GM04503 (cell line): ENCODE measurements around the gene EPHA4.

Experiments
- DNase-seq: peaks from one replicate; pipeline ENCODE4 v3.0.0-alpha.2; 2012; ENCODE audit warnings: low read depth

EPHA4 gene

DNA sequence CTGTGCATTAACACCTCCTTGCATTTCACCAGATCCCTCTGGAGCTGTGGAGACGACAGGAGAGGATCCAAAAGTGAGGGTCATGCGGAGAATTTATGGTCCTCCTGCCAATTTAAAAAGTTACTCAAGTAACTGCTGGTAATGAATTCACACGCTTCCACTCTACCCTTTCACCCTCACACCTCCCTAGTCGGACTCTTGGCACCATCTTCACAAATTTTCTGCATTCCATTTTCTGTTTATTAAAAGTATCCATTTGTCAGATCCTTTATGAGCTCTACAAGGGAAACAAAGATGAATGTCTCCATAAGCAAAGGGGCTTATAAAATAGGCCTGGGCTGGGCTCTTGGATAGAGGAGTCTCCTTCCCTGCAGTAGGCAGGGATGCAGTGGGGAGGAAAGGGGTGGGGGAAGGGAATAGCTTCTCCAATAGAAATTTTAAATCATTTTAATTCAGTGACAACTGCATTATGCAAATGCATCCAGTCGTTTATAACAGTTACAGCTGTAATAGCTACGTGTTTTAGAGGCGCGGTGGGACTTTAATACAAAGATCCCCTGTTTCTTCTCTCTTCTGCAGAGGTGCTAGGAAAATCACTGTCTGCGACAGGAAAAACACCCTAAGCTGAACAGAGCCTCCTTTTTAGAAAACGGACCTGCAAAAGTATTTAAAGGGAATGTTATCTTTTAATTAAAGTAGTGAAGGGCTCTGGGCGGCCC lies 132.2 kb downstream of the EPHA4 start:
- DNase-seq = no peak

DNA sequence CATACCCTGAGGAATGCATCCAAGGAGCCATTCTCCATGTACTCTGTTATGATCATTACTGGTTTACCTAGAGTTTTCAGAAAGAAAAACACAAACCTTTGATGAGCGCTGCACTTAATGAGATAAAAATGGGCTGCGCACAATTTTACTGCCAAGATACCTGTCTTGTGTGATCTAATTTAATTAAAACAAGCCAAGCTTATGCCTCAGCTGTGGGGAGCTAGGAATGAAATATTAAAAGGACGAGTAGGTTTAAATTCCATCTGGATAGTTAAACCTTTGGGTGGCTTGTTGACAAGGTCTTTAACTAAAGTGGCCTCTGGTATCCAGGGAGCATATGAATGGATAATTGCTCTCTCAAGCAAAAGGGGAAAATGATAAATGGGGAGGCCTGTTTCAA lies 135.0 kb downstream of the EPHA4 start:
- no peak for DNase-seq

DNA sequence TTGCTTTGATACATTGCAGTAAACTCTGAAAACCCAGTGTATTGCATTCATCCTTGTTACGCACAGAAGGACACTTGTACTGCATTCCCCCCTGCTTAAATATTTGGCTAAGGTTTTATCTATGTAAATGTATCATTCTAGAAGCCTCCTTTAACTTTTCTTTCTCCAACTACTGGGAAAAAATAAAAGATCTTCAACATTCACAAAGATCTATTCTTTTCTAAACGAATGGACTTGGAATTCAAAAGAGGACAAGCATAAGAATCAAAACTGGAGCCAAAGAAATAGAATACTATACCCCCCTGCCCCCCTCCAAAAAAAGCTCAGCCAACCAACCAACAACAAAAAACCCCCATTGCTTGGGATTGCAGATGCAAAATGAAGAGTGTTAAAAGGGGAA lies 136.9 kb downstream of the EPHA4 start:
- no peak for DNase-seq

DNA sequence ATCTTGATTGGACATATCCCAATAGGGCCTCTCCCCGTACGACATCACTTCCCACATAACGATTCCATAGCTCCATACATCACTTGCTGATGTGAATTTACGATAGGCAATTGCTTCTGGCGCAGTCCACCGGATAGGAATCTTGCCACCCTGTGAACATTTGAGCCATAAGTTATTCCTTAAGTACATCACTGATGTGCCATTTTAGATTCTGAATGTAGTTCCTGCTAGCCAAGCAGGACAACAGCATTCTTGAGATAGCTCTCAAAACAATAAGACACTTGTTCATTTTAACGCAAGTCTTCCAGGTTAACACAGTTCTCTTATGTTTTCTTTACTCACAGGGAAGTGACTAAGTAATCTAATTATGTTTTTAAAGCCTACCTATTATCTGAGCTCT lies 138.0 kb downstream of the EPHA4 start:
- no peak for DNase-seq

DNA sequence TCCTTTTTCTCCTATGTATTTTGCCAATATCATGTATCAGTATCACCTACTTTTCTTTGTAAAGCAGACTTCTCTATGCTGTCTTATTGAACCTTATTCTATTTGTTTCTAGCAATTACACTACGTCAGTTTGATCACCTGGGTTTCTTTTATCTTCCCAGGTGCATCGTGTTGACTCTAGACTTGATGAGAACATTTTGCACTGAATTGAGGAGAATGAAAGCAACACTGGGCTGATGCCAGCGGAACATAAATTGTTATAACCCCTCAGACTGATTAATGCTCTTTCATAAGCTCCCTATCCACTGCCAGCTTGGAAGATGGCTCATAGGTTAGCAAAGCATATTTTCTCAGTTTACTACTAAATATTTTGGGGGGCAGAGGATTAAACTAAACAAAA lies 140.6 kb downstream of the EPHA4 start:
- DNase-seq = no peak

DNA sequence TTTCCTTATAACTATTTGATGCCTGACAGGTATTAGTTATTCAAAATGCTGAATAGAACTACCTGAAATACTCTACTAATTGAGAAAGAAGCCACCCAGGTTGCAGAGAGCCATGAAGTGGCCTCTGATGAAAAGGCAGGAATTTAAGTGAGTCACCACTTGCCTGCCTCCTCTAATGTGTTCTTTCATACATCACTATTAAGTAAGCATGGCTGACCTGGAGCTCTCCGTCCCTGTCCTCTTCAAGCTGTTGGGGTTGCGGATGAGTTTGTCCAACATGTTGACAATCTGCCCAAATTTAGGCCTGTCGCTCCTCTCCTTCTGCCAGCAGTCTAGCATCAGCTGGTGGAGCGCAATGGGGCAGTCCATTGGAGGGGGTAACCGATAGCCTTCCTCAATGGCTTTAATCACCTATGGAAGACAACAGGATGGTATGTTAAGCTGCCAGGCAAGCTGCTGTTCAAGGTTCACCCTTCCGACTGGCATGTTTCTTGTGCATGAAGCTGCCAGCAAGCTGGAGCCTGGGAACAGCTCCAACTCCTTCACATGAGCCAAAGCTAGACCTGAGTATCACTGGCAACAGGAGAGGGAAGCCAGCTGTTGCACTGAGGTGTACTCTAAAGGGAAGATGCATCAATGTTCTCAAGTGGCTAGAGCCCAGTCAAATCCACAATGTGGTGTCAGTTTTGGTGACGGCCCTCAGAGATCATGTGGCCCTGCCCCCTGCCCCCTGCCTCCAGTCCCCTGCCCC lies 142.2 kb downstream of the EPHA4 start:
- no peak for DNase-seq

DNA sequence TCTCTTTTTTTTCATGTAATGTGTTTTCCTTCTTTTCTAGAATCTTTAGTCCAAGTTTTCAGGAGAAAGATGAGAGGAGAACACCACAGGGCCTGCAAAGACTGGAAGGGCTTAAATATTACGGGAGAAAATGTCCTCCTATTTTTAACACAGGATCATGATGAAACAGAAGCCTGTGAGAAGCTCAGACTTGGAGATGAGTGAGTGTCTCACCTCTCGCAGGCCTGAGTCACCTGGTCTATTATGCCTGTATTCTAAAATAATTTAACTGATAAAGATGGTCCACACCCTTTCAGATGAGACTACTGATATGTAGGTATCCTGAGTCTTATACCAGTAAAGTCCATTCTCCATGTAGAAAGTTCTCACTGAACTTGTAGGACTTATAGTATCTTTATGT lies 143.2 kb downstream of the EPHA4 start:
- DNase-seq = no peak

DNA sequence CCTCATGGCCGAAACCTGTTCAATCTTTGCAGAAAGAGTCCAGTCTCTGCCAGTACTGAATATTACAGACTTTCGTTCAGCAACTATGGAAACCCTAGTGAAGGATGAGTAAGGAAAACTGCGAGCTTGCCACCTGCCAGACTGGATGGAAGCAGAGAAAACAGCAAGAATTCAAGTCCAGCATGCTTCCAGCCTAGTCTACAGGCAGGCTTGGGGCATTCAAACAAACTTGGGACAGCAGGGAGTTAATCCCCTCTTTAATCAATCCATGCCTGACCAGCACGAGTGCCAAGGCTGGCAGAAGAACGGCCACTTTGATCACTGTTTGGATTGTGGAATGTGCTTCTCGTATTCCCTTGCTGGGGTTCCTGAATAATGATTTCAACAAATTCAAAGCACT lies 145.2 kb downstream of the EPHA4 start:
- no peak for DNase-seq

DNA sequence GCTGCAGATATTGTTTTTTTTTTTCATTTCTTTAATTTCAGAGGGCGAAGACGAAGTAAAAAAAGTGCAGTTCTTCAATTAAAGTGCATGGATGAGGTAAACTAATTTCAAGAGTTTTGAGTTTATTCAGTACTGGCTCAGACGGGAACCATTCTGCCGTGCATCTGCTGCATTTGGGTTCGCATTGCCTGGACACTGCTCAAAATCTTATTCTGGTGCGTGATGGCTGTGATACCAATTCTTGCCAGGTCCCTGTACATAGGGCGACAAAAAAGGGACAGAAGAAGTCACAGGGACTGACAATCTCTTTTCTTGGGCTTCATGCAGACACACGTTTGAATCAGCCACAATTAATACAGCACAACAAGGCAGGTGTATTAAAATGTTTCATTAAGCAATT lies 146.2 kb downstream of the EPHA4 start:
- no peak for DNase-seq

DNA sequence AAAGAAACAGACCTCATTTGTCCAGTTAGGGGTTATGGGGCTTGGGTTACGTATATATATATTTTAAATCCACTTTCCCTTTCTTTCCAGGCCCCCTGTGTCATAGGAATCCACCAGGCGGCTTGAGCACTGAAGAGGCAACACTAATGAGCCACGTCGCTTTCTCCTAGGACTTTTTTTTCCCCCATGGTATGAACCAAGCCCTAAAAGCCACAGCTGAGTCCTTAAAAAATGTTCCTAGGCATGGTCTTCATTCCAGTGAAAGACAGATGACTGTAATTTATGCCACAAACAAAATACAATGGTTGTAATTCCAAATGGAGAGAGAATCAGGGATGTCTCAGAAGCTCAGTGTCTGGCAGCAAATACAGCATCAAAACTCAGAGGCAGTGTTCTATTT lies 146.8 kb downstream of the EPHA4 start:
- DNase-seq = no peak

DNA sequence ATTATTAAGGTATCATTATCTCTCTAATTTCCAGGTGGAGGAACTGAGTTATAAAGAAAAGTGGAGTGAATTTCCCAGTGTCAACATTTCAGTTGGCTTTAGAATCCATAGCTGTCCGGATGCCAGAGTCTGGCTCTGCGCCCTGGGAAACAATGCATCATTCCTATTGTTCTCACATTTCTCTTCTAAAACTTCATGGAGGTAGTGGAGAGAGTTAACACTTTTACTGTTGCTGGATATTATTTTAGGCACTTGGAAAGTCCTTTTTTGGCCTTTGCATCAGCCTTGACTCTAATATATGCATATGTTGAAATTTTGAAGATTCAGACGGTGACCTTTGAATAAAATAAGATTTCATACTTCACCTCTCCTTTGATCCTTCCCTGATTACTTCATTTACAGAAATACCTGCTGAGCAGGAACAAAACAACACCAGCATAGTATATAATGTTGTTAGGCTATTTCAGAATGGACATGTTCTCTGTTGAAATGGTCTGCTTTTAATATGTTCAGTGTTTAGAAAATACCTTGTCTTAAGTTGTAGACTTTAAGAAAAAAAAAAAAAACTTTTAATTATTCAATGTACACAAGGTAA lies 148.8 kb downstream of the EPHA4 start:
- DNase-seq = no peak

DNA sequence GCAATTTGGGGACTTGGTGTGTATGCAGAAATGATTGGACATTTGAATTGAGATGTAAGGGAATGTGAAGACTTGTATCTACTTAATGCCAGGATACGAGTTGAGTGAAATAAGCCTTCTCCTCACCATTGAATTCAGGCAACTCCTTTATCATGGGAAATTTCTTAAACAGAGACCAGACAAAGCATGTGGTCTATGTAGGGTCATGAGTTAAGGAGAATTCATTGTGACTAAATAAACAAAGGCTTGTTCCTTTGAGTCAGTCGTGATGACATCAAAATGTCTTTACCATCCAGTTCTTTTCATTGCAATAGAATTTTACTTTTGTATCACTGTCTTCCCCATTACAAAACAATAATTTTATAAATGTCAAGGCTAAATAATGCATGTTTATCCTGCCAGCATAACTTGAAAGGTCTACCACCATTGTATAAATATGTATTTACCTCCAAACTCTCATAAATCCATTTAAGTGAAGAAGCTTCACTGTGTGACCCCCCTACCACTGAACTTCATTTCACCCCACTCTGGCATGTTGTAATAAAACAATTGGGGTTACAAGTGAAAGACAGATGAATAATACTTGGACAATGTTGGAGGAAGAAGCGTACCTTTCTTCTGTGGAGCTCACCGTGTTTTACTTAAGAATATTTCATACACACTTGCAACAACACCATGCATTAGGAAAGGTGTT lies 149.4 kb downstream of the EPHA4 start:
- DNase-seq = no peak

DNA sequence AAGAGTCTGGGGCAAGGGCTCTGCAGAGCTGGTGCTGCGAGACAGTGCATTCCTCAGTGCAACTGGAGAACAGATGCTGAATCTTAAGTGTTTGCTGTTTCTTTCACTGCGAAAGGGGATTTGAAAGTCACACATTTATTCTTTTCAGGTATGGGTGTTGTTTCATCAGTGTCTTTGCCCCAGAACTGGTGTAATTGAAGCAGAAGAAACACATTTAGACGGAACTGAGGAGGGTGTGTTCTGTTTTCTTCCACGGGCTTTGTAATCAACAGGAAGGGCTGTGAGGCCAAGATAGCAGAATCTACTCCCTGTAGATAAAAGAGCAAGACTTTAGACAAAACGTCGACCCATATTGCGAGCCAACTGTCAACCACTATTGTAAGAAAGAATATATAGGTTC lies 151.9 kb downstream of the EPHA4 start:
- DNase-seq = no peak

DNA sequence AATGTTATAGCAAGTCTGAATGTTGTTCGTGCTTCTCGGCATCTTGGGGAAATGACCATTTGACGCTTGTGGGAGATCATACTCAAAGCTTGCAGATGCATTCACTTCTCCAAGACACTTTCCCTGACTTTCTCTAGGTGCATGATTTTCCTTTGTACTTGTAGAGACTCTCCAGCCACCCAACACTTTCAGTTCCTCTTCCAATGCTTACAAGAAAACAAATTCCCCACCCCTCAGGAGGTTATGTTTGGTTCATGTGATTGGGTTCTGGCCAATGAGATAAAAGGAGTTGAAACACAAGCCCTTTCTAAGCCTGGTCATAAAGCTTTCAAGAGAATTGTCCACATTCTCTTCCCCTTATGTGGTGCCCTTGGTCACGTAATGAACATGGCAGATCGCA lies 156.3 kb downstream of the EPHA4 start:
- DNase-seq = no peak

DNA sequence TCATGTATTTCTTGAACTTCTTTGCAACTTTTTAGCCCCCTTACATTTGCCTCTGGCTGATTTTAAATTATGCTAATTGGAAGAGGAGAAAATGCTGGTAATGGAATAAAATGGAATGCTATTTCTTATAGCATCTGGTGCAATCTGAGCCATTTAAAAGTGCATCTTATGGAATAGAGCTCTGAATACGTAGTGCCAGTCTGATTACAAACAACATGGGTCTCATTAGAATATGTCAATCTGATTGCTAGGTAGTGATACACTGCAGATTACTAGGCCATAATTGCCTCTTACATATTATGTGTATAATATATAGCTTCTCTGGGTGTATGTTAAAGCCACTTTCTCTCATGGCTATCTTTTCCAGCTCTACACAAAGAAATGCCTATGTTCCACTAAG lies 159.1 kb downstream of the EPHA4 start:
- no peak for DNase-seq

DNA sequence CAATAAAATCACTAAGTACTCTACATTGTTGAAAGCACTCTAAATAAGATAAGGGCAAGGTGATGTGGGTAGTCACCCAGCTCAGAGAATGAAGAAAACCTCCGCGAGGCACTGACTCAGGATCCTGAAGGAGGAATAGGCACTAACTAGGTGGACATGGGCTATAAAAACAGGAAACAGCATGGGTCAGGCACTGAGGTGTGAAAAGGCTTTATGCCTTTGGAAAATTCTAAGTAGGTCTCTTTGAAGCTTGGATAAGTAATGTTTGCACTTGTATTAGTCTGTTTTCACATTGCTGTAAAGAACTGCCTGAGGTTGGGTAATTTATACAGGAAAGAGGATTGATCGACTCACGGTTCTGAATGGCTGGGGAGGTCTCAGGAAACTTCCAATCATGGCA lies 161.6 kb downstream of the EPHA4 start:
- DNase-seq = no peak

DNA sequence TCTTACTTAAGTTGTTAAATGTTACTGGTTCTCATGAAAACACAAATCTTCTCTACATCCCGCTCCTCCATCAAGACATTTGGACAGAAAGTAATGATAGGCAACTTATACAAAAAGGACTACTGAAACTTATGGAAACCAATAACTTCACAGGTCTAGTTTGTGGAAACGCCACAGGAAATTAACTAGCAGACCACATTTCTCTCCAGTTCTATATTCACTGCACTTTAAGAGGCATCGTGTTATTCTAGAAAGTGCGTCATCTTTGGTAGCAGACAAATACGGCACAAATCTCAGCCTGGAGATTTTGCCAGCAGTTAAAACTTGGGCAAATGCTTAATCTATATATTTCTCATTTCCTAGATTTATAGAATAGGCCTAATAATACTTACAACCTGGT lies 164.3 kb downstream of the EPHA4 start:
- no peak for DNase-seq

DNA sequence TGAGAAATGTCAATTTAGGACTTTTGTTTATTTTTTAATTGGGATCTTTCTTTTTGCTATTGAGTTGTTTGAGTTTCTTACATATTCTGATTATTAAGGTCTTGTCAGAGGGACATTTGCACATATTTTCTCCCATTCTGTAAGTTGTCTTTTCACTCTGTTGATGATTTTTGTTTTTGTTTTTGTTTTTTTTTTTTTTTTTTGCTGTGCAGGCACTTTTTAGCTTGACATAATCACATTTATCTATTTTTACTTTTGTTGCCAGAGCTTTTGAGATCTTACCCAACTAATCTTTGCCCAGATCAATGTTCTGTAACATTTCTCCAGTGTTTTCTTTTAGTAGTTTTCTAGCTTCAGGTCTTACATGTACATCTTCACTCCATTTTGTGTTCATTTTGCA lies 166.6 kb downstream of the EPHA4 start:
- no peak for DNase-seq

DNA sequence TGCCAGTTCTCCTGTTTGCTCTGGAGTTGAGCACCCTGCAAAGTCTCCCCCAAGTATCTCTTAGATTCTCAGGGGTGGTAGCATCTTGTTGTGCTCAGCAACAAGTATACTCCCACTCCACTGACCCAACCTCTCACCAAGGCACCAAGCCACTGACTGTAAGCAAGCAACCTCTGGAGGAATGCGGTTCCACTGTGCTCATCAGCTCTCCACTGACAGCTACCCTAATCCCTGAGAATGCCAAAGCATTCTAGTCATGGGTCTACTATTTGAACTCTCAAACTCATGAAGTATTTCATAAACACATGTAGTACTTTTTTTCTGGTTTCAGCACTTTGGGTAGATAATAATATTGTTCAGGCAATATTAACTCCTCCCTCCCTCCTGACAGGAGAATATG lies 170.0 kb downstream of the EPHA4 start:
- peak; percentile 56 for DNase-seq

DNA sequence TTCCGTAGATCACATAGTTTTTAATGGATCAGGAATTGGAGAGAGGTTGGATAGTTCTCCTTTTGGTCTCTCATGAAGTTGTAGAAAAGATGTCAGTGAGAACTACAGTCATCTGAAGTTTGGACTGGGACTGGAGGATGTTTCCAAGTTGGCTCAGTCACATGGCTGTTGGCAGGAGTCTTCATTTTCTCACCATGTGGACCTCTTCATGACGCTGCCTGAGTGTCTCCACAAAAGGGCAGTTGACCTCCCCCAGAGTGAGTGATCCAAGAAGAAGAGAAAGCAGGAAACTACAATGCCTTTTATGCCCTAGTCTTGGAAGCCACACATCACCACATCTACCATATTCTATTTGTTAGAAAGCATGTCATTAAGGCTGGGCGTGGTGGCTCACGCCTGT lies 171.7 kb downstream of the EPHA4 start:
- no peak for DNase-seq

DNA sequence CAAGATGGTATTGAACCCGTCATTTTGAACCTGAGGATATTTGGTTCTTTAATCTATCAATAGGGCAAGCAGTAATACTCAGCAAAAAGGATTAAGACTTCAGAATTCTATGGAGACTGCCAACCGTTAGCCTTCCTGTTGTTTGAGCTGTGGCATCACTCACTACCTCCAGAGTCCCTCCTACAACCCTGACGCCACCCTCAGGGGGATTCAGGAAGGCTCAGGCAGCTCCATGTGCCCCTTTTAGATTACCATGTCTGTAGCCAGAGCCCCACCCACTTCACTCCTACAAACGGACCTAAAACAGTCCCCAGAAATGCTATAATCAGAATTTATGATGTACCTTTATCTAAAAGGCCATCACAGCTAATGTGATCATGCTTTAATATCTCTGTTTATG lies 172.9 kb downstream of the EPHA4 start:
- no peak for DNase-seq

DNA sequence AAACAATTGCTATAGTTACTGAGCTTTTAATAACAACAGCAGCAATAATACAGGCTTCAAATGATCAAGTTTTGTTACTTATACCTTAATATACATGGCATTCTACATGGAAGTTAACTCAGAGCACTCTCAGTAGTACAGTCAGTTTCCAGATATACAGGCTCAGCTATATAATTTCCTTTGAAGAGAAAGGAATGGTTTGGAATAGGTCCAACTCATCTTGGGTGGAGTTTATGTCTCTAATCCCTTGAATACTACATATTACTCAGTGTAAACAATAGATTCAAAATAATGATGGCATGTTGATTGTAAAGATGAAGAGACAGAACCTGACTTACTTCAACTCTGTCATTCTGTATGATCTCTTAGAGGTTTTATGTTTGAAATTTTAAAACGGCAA lies 174.9 kb downstream of the EPHA4 start:
- no peak for DNase-seq
